DMS53 treated with DMSO at 0.1 percent for 48 hours (cell line): Measurements from ENCODE around the gene KCTD15.

Source experiments
- DNase-seq: peaks from one replicate; lab custom pipeline; 2025; ENCODE audit not compliant: unreplicated experiment; lab: John Stamatoyannopoulos, UW

KCTD15 gene

DNA sequence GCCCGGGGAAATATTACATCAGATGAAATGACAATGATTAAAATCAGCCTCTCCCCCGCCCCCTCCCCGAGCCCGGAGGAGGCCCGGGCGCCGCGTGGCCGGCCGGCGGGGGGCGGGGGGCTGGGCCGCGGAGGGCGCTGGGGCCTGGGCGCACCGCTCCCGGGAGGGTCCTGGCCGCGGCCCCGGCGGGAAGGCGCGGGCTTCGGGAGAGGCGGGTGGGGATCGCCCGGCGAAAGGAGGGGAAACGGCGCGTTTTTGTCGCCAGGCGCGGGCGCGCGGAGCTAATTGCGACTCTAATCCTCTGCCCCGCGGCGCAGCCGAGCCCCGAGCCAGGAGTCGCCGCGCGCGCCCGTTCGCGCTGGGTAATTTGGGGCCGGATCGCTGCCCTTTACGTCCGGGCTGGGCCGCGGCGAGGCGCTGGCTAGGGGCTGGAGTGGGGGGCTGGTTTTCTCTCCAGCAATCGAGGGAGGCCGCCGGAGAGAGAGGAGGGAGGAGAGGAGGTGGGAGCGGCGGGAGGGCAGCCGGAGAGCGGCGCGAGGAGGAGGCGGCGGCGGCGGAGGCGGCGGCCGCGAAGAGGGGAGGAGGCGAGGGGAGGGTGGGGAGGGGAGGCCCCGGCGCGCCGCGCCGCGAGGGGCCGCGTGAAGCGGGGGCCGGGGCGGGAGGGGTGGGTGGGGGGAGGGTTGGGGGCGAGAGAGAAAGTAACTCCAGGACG, at the start of gene KCTD15:
Gene KCTD15, plus strand, starts transcription at position 707 of the 712 bp plus-strand sequence. CDS start 3,585 bp downstream, outside the sequence.
- DNase-seq: no peak

DNA sequence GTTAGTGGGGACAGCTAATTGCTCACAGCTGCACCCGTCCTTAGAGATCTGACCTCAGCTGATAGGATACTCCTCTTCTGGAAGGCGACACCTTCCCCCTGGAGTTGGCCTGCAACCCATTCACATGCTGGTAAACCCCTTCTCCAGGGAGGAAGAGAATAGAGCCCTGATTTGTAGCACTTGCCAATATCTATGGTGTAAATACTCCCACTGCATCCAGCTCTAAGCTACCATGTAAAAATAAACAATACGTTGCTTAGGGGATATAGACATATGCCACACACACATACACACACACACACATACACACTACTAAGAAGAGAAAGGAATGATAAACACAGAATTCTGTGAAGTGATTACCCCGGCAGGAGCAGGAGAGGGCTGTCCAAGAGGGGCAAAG, 49.4 kb upstream of the KCTD15 start:
- DNase-seq: no peak

- no peak for DNase-seq
These were observed 48.4 kb upstream of the KCTD15 start for GRCh38 chr19:33748231-33748630.

DNA sequence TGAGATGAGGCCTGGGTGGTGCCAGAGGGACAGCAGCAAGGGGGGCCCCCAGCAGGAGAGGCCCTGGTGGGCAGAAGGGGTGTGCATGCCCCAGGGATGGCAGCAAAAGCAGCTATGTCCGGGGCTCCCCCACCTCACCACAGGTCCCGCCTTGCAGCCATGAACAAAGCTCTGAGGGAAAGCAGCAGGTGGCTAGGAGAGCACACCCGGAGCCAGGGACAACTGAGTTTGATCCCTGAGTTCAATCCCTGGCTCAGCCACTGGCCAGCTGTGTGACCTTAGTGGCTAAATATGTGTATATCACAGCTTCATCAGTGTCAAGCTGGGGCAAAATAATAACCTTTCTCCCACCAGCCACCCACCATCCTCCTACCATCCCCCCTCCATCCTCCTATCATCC, 47.7 kb upstream of the KCTD15 start:
- DNase-seq: no peak

- no peak for DNase-seq
These were observed 47.0 kb upstream of the KCTD15 start for GRCh38 chr19:33749619-33750175.

- no peak for DNase-seq
These were observed 45.9 kb upstream of the KCTD15 start for GRCh38 chr19:33750587-33751435.

GRCh38 chr19:33751436-33751770, 45.3 kb upstream of the KCTD15 start:
- no peak for DNase-seq

GRCh38 chr19:33752018-33752800, 44.5 kb upstream of the KCTD15 start:
- no peak for DNase-seq

DNA sequence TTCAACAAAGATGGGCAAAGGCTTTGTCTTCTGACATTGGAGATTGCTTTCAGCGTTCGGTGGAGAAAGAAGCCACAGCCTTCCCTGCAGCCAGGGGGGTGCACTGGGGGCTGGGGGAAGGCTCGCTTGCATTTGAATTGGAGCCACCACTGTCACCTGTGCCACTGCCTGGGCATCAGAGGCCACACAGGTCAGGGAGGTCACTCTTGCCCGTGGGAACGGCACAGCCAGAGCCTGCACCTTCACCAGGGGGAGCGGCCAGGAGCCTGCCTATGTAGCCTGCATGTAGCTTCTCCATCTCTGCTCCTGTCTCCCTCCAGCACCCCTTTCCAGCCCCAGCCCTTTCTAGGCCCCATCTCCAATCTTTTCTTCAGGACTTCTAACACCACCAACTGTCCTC, 43.7 kb upstream of the KCTD15 start:
- no peak for DNase-seq

DNA sequence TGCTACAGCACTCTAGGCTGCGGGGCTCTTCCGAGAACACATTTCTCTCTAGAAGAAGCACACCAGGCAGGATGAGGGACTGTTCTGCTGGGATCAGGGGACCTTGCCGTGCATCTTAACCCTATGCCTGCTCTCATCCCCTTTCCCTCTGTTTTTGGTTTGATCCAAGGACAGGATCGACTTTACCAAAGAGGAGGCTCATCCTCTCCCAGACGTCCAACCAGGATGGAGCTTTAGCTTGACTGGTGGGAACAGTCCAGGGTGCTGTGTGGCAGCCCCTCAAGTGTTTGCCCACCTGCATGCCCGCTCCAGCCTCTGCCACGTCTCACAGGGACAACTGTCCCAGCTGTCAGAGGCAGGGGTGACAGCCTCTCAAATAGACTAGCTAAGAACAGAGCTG, 42.3 kb upstream of the KCTD15 start:
- DNase-seq: no peak

- DNase-seq: no peak
These were observed 41.3 kb upstream of the KCTD15 start for GRCh38 chr19:33755099-33756035.

- DNase-seq: no peak
These were observed 40.5 kb upstream of the KCTD15 start for GRCh38 chr19:33756177-33756576.

DNA sequence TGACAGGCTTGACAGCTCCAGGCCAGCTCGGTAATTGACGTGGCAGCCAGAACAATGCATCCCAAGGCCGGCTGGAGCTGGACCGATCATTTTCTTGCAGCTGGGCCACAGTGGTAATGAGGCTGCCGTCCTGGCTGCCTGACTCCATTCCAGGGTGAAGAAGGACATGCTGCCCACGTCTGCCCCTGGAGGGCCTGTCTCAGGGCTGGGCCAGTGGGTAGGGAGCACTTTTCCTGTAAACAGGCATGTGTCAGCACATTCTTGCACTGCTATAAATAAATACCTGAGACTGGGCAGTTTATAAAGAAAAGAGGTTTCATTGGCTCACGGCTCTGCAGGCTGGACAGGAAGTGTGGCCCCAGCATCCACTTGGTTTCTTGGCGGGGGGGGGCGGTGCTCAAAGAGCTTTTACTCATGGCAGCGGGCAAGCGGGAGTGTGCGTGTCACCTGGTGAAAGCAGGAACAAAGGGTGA, 38.1 kb upstream of the KCTD15 start:
- DNase-seq: no peak

DNA sequence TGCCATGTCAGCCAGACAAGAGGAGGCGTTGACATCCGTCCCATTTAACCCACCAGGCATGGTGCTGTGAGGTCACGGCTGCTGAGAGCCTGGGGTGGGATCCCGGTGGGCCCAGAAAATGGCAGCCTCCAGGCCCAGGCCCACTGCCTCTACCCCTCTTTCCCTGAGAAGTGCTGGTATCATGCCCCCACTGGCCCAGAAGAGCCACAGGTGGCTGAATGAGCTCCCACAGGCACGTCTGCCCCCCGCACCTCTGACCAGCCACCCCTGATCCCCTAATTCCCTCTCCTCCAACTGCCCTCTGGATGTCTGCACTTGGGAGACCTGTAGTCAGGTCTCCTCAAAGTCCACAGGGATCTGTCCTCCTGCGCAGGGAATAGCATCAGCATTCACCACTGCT, 37.3 kb upstream of the KCTD15 start:
- no peak for DNase-seq

DNA sequence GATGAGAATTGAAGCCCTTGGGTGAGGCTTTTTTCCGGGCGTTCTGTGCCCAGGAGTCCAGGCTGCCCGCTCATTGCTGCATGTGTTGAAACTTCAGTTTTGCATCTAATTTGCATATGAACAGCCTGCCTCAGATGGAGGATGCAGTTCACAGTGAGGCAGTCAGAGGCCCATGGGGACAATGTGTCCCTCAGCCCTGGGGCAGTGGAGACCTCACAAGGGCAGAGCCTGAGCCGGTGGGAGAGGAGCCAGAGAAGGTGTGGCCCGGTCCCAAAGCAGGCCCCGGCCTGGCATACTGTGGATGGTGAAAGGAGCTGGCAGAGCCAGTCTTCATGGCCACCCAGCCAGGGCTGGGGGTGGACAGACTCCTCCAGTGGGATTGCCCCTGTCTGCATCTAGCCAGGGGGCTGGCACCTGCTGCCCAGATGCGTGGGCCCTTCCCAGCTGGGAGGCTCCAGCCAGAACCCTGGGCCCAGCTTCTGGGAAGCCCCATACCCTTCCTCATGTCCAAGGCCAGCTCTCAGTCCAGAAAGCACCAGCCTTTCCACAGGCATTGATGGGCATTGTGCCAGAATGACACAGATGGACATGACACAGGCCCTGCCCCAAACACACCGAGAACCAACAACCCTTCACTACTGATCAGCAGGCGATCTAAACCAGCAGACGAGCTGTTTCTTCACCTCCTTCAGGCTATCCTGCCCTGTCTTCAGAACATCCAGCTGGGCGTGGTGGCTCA, 32.9 kb upstream of the KCTD15 start:
- DNase-seq: no peak

- no peak for DNase-seq
These were observed 30.0 kb upstream of the KCTD15 start for GRCh38 chr19:33766623-33767022.

GRCh38 chr19:33767898-33768413, 28.7 kb upstream of the KCTD15 start:
- DNase-seq: no peak

GRCh38 chr19:33769208-33769607, 27.5 kb upstream of the KCTD15 start:
- DNase-seq: no peak

GRCh38 chr19:33770107-33770506, 26.6 kb upstream of the KCTD15 start:
- DNase-seq: no peak
